Keratinocyte (primary cell): ENCODE results near the gene NIPAL4. TPM values are rescaled to one million over a fixed set of nuclear protein-coding genes. Genes with fewer than 3 reads are reported as not detected.

Experiments
- DNase-seq: peaks from one replicate; pipeline ENCODE4 v3.0.0-alpha.2; 2011; ENCODE audit warnings: low read depth, missing footprints, low spot score
- FAIRE-seq: peaks from 2 replicates; lab custom pipeline; 2011; peaks lifted over from hg19 to GRCh38; lab: Jason Lieb, UNC
- H2AFZ ChIP-seq: 2 replicates; pipeline ENCODE4 v1.6.0; 2012; ENCODE audit warnings: low read length, control low read depth, inconsistent platforms; ENCODE audit not compliant: control insufficient read depth
- H3K27ac ChIP-seq: 2 replicates; pipeline ENCODE4 v1.5.1; 2011; ENCODE audit warnings: low read length; ENCODE audit not compliant: control insufficient read depth, insufficient read depth
- H3K27me3 ChIP-seq: 3 replicates; pipeline ENCODE4 v1.6.0; 2011; ENCODE audit warnings: low read length; ENCODE audit not compliant: control insufficient read depth, insufficient read depth; ENCODE audit errors: extremely low read depth
- H3K36me3 ChIP-seq, 2 experiments: 2 replicates in 1 of 2; 3 replicates in 1 of 2; pipeline ENCODE4 v1.5.1; 2011; ENCODE audit warnings: low read length in 2 of 2, mild to moderate bottlenecking in 1 of 2; ENCODE audit not compliant: control insufficient read depth in 2 of 2, insufficient read depth in 2 of 2; ENCODE audit errors: extremely low read depth in 1 of 2
- H3K4me1 ChIP-seq: 3 replicates; pipeline ENCODE4 v1.5.1; 2011; ENCODE audit warnings: low read length; ENCODE audit not compliant: control insufficient read depth, insufficient read depth; ENCODE audit errors: extremely low read depth
- H3K4me2 ChIP-seq: 3 replicates; pipeline ENCODE4 v1.6.0; 2011; ENCODE audit warnings: low read depth, low read length; ENCODE audit not compliant: control insufficient read depth, insufficient read depth; ENCODE audit errors: extremely low read depth
- H3K4me3 ChIP-seq, 3 experiments: fragments of 200-600 bp in 1 of 3; sonication (generic) in 1 of 3; 2 replicates in 2 of 3; 3 replicates in 1 of 3; pipeline ENCODE4 v1.5.1; 2011 to 2016; ENCODE audit warnings: low read length in 3 of 3, mild to moderate bottlenecking in 3 of 3, control low read depth in 2 of 3, inconsistent platforms in 1 of 3, low read depth in 1 of 3, mixed read lengths in 1 of 3, mixed run types in 1 of 3, moderate library complexity in 1 of 3; ENCODE audit not compliant: control insufficient read depth in 2 of 3, insufficient read depth in 2 of 3; ENCODE audit errors: extremely low read depth in 1 of 3
- H3K79me2 ChIP-seq: 2 replicates; pipeline ENCODE4 v1.6.0; 2012; ENCODE audit warnings: low read length; ENCODE audit not compliant: control insufficient read depth, insufficient read depth
- H3K9ac ChIP-seq: 3 replicates; pipeline ENCODE4 v1.6.0; 2011; ENCODE audit warnings: low read length; ENCODE audit not compliant: control insufficient read depth, insufficient read depth; ENCODE audit errors: extremely low read depth
- H3K9me1 ChIP-seq: 3 replicates; pipeline ENCODE4 v1.6.0; 2011; ENCODE audit warnings: low read length; ENCODE audit not compliant: control insufficient read depth, insufficient read depth; ENCODE audit errors: extremely low read depth
- H3K9me3 ChIP-seq: 2 replicates; pipeline ENCODE4 v1.5.1; 2012; ENCODE audit warnings: low read depth, low read length; ENCODE audit not compliant: control insufficient read depth
- H4K20me1 ChIP-seq: 3 replicates; pipeline ENCODE4 v1.6.0; 2011; ENCODE audit warnings: low read length; ENCODE audit not compliant: control insufficient read depth, insufficient read depth; ENCODE audit errors: extremely low read depth
- CTCF ChIP-seq, 3 experiments: IDR thresholded peaks in 1 of 3; conservative IDR thresholded peaks in 1 of 3; optimal IDR thresholded peaks in 1 of 3; 2 replicates in 2 of 3; 3 replicates in 1 of 3; pipeline versions ENCODE3 to v1.5.1; 2011; ENCODE audit warnings: low read length in 3 of 3, mild to moderate bottlenecking in 3 of 3, moderate library complexity in 2 of 3, control low read depth in 1 of 3, inconsistent platforms in 1 of 3; ENCODE audit not compliant: insufficient read depth in 2 of 3; ENCODE audit errors: extremely low read depth in 1 of 3
- EZH2 ChIP-seq: IDR thresholded peaks from one replicate; pipeline ENCODE4 v1.6.1; 2012; ENCODE audit warnings: inconsistent platforms, mild to moderate bottlenecking, low read length, moderate library complexity
- dilution Hi-C: fragments of 300-500 bp; cut with MboI; formaldehyde crosslinking; loops from one replicate; pipeline ENCODE4 v1.7.0; 2020; ENCODE audit warnings: low sequenced_read_pairs; ENCODE audit not compliant: extremely low pct_ligation_motif_present
- polyA plus RNA-seq, 5 experiments: library from polyadenylated mRNA; depleted of rRNA in 3 of 5; stranded (reverse) in 3 of 5; stranded (forward) in 1 of 5; unstranded in 1 of 5; fragments of >200 nt; gene quantifications; 1 replicate in 1 of 5; 2 replicates in 3 of 5; 3 replicates in 1 of 5; pipeline versions ENCODE4 v1.2.1 to v1.2.3, GENCODE V29; 2011 to 2012; ENCODE audit warnings: missing spikeins in 2 of 5, low read depth in 1 of 5, low replicate concordance in 1 of 5

Gene NIPAL4
- polyA plus RNA-seq, 1 donor (not counting 4 experiments of a cell fraction or from before 2014, with no cell fraction given): 10.3 TPM

- FAIRE-seq: no peak
- DNase-seq: no peak
- peaks cover 5 to 28% of the 10 kb centered on the region in 2 experiments for H3K36me3 ChIP-seq
These were observed 44.0 kb downstream of the NIPAL4 start for GRCh38 chr5:157504053-157504452.

GRCh38 chr5:157505496-157505895 lies 45.5 kb downstream of the NIPAL4 start:
- no peaks in the 10 kb centered on the region for H3K9me1 ChIP-seq
- FAIRE-seq (no peak), DNase-seq (no peak)
- peaks cover 6 to 29% of the 10 kb centered on the region in 2 experiments for H3K36me3 ChIP-seq
- H3K9ac ChIP-seq: no peak overlapping the region
- dilution Hi-C loops: no loop called here
- H3K27me3 ChIP-seq: no peaks in the 10 kb centered on the region
- TF ChIP-seq CTCF (optimal IDR thresholded peaks at IDR 0.05 in 1 of 3, IDR thresholded peaks at IDR 0.05 in 1 of 3, conservative IDR thresholded peaks at IDR 0.05 in 1 of 3; ENCODE audit: extremely low read depth in 1 of 3, insufficient read depth in 2 of 3, low read length in 3 of 3) (no peak), EZH2 (no peak)
- H3K4me2 ChIP-seq: no peak overlapping the region
- H3K4me3 ChIP-seq: no peak overlapping the region
- no peaks in the 10 kb centered on the region for H3K9me3 ChIP-seq
- no peaks in the 10 kb centered on the region for H3K79me2 ChIP-seq
- H2AFZ ChIP-seq: no peak overlapping the region
- H3K4me1 ChIP-seq: no peaks in the 10 kb centered on the region
- no peaks in the 10 kb centered on the region for H4K20me1 ChIP-seq
- no peak overlapping the region for H3K27ac ChIP-seq

More at GRCh38 chr5:157504053-157504452, 44.0 kb downstream of the NIPAL4 start:
- Histone ChIP-seq H2AFZ (no peak overlapping the region), H3K27ac (no peak overlapping the region), H3K9ac (no peak overlapping the region), H4K20me1 (no peaks in the 10 kb centered on the region), H3K4me2 (no peak overlapping the region), H3K4me3 (no peak overlapping the region), H3K9me1 (no peaks in the 10 kb centered on the region), H3K4me1 (no peaks in the 10 kb centered on the region), H3K9me3 (no peaks in the 10 kb centered on the region), H3K79me2 (no peaks in the 10 kb centered on the region), H3K27me3 (no peaks in the 10 kb centered on the region)
- dilution Hi-C loops: no loop called here
- TF ChIP-seq EZH2 (no peak), CTCF (optimal IDR thresholded peaks at IDR 0.05 in 1 of 3, IDR thresholded peaks at IDR 0.05 in 1 of 3, conservative IDR thresholded peaks at IDR 0.05 in 1 of 3; ENCODE audit: extremely low read depth in 1 of 3, insufficient read depth in 2 of 3, low read length in 3 of 3) (no peak)
